NCI-H774 (cell line): Measurements from ENCODE around the gene RNPEPL1.
A peak's percentile ranks its signal among the peaks of the same experiment; 100 is the strongest.
"Not testable (repeated sequence)": the region's sequence is repeated elsewhere in the genome, so short reads cannot be mapped to it uniquely, and the experiment has no call there.

Experiments
- DNase-seq: peaks from one replicate; lab custom pipeline; 2025; lab: John Stamatoyannopoulos, UW

Gene RNPEPL1, protein sequence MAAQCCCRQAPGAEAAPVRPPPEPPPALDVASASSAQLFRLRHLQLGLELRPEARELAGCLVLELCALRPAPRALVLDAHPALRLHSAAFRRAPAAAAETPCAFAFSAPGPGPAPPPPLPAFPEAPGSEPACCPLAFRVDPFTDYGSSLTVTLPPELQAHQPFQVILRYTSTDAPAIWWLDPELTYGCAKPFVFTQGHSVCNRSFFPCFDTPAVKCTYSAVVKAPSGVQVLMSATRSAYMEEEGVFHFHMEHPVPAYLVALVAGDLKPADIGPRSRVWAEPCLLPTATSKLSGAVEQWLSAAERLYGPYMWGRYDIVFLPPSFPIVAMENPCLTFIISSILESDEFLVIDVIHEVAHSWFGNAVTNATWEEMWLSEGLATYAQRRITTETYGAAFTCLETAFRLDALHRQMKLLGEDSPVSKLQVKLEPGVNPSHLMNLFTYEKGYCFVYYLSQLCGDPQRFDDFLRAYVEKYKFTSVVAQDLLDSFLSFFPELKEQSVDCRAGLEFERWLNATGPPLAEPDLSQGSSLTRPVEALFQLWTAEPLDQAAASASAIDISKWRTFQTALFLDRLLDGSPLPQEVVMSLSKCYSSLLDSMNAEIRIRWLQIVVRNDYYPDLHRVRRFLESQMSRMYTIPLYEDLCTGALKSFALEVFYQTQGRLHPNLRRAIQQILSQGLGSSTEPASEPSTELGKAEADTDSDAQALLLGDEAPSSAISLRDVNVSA

DNA sequence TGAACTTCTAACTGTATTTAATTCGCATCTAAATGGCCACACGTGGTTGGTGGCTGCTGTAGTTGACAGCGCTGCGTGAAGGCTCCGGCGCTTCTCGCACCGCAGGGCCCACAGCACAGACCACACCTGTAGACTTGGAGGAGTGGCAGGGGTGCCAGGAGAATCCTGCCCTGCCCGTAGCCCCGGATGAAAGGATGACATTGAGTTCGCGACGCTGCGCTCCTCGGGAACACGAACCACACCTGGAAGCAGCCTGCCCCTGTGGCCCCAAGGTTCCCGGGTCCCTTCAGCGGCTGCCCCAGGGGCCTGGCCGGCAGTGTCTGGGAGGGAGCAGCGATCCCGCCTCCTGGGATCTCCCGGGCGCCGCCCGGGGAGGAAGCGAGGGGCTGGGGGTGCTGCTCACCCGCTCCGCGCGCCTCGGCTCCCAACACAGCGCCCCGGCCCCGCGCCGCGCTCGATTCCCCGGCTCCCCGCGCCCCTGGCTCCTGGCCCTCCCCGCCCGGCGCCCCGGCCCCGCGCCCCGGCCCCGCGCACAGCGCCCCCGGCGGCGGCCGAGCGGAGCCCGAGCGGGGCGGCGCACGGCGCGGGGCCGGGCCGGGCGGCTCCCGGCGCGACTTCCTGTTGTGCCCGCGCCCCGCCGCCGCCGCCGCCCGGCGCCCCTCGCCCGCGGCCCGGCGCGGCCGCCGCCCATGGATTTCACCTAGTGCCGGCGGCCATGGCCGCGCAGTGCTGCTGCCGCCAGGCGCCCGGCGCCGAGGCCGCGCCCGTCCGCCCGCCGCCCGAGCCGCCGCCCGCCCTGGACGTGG is at the start of gene RNPEPL1:
TSS of gene RNPEPL1 (plus strand) at position 613 of the 806 bp plus-strand sequence. CDS start at position 716, 103 bp downstream.
- peak; percentile 34 for DNase-seq

DNA sequence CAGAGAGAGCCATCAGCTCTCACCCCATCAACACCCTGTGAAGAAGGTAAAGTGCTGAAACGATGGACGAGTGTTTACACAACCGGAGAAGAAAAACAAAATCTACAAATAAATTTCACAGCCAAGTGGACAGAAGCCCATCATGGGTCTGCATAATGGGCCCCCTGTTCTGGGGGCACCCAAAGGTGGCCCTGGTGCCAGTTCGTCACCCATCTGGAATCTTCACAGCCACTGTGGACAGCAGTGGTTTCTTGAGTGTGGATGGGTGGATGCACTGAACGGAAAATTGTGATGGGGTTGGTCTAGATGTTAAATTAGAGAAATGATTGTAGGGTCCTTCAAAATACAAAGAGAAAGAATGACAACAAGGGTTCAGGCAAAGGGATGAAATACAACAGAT is 49.3 kb upstream of the RNPEPL1 start:
- no peak for DNase-seq

DNA sequence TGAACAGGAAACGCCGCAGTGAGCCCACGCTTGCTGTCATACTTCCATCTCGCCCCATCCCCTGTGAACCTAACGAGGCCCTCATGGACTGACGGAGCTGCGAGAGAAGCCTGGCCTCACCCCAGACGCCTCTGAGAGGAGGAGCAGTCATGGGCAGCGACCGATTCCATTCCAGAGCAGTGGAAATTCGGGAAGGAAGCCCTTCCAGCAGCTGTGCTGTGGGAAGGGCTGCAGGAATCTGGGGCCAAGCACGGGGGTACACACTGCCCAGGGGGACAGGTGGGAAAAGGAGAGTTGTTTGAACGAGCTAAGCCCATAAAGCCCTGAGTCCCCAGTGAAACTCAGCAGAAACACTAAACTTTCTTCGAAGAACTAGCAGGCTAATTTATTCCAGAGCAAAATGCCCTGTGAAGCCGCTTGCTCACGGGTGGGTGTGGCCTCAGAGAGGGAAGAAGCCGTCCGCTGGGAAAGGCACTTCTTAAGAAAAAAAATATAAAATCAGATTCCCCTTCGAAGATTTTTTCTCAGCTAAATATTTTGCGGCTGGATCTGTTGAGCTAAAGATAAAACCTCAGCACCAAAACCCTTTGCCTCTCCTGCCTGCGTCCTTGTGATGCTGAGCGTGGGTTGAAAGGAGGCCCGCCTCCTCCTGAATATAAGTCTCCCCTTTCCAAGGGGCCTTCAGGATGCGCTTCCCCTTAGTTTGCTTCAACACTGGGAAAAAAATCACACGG is 48.7 kb upstream of the RNPEPL1 start:
- DNase-seq, result no peak

GRCh38 chr2:240520130-240520973 is 47.9 kb upstream of the RNPEPL1 start:
- no peak for DNase-seq

GRCh38 chr2:240520974-240521350 is 47.3 kb upstream of the RNPEPL1 start:
- no peak for DNase-seq

GRCh38 chr2:240521885-240522284 is 46.4 kb upstream of the RNPEPL1 start:
- not testable (repeated sequence) for DNase-seq

GRCh38 chr2:240522406-240522805 is 45.9 kb upstream of the RNPEPL1 start:
- DNase-seq, result no peak

- DNase-seq, result no peak
These were observed 44.6 kb upstream of the RNPEPL1 start for GRCh38 chr2:240523451-240524281.

- DNase-seq, result no peak
These were observed 43.1 kb upstream of the RNPEPL1 start for GRCh38 chr2:240524963-240525718.

DNA sequence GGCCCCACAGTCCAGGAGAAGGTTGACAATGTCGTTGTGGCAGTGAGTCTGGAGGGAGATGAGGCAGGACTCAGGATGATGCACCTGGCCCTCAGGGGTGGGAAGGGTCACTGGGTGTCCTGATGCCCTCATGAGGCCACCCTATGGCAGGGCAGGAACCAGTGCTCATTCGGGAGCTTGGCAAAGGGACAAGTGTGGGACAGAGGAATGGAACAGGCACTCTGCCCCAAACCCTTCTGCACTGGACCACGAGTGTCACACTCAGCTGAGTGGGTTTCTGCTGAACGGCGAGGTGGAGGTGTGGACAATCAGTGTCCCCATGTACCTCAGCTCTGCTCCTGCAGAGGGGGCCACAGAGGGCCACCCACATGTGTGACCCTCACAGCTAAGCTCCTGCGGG is 42.5 kb upstream of the RNPEPL1 start:
- DNase-seq, result no peak

GRCh38 chr2:240526521-240526920 is 41.8 kb upstream of the RNPEPL1 start:
- no peak for DNase-seq

DNA sequence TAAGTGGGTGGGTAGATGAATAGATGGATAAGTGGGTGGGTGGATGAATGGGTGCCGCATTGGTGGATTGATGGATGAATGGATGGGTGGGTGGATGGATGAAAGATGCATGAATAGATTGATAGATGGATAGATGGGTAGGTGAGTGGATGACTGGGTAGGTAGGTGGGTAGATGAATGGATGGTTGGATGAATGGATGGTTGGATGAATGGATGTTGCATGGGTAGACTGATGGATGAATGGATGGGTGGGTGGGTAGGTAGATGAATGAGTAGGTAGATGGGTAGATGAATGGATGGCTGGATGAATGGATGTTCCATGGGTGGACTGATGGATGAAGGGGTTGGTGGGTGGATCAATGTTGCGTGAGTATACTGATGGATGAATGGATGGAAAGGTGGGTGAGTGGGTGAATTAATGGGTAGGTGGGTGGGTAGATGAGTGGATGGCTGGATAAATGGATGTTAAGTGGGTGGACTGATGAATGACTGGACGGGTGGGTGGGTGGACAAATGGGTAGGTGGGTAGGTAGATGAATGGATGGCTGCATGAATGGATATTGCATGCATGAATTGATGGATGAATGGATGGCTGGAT is 41.0 kb upstream of the RNPEPL1 start:
- DNase-seq, result no peak

GRCh38 chr2:240528406-240529040 is 39.8 kb upstream of the RNPEPL1 start:
- no peak for DNase-seq

- no peak for DNase-seq
These were observed 38.8 kb upstream of the RNPEPL1 start for GRCh38 chr2:240529344-240529999.

GRCh38 chr2:240530181-240530580 is 38.1 kb upstream of the RNPEPL1 start:
- DNase-seq, result no peak

- no peak for DNase-seq
These were observed 37.2 kb upstream of the RNPEPL1 start for GRCh38 chr2:240531038-240531437.

GRCh38 chr2:240532031-240532775 is 36.1 kb upstream of the RNPEPL1 start:
- no peak for DNase-seq
